AG04449 (cell line): ENCODE results near the gene COL2A1.

Source experiments
- CTCF ChIA-PET: fragments of 350-600 bp; formaldehyde crosslinking; extraction: SDS; loops from one replicate; lab custom pipeline; 2021; ENCODE audit warnings: antibody characterized with exemption; lab: Yijun Ruan, JAX
- POLR2A ChIA-PET: fragments of 400-600, 350-600 bp; formaldehyde crosslinking; extraction: SDS; loops from one replicate; lab custom pipeline; 2020; ENCODE audit warnings: antibody characterized with exemption, inconsistent platforms; lab: Yijun Ruan, JAX
- DNase-seq: peaks from one replicate; pipeline ENCODE4 v3.0.0-alpha.2; 2010; ENCODE audit warnings: low read depth, low spot score
- H3K4me3 ChIP-seq: 2 replicates; pipeline ENCODE4 v1.5.1; 2011; ENCODE audit warnings: low read depth, mild to moderate bottlenecking, control low read depth, low read length
- CTCF ChIP-seq: IDR thresholded peaks from one replicate; pipeline ENCODE4 v1.5.1; 2011; ENCODE audit warnings: mild to moderate bottlenecking, moderate library complexity, low read length, control low read depth, inconsistent platforms; ENCODE audit not compliant: insufficient read depth; ENCODE audit errors: missing control alignments

COL2A1 gene

GRCh38 chr12:47986832-47987231 is 17.4 kb downstream of the COL2A1 start:
- no peak for DNase-seq
- no peak overlapping the region for H3K4me3 ChIP-seq
- ChIA-PET CTCF (no interaction called here), POLR2A (no interaction called here)
- no peak for TF ChIP-seq CTCF

GRCh38 chr12:47986291-47986660 is 18.0 kb downstream of the COL2A1 start:
- CTCF ChIA-PET, result interaction anchor here (1.0 to 1.5 kb wide), 2 partner anchors 13 to 23 kb away, joined by 3 to 4 read pairs; partner anchors contain the start of gene TMEM106C
- DNase-seq, result no peak
- no peak overlapping the region for H3K4me3 ChIP-seq
- no peak for TF ChIP-seq CTCF
- POLR2A ChIA-PET, result no interaction called here

- DNase-seq, result no peak
- ChIA-PET CTCF (interaction anchor here (1.0 to 1.5 kb wide), 2 partner anchors 13 to 22 kb away, joined by 3 to 4 read pairs; partner anchors contain the start of gene TMEM106C), POLR2A (no interaction called here)
- TF ChIP-seq CTCF, result no peak
- H3K4me3 ChIP-seq, result no peak overlapping the region
Observed at GRCh38 chr12:47985596-47986290, 18.5 kb downstream of the COL2A1 start.

- ChIA-PET POLR2A (no interaction called here), CTCF (no interaction called here)
Observed at GRCh38 chr12:47984331-47984801, 19.9 kb downstream of the COL2A1 start.

GRCh38 chr12:47983541-47984115 is 20.6 kb downstream of the COL2A1 start:
- no peak overlapping the region for H3K4me3 ChIP-seq
- DNase-seq, result no peak
- no peak for TF ChIP-seq CTCF
- POLR2A ChIA-PET, result no interaction called here
- CTCF ChIA-PET, result no interaction called here

More at GRCh38 chr12:47984331-47984801, 19.9 kb downstream of the COL2A1 start:
- no peak for TF ChIP-seq CTCF
- DNase-seq, result no peak
- no peak overlapping the region for H3K4me3 ChIP-seq

GRCh38 chr12:47982770-47983169 is 21.5 kb downstream of the COL2A1 start:
- no peak for DNase-seq
- no peak overlapping the region for H3K4me3 ChIP-seq
- no peak for TF ChIP-seq CTCF
- ChIA-PET CTCF (interaction anchor here (1.0 kb wide), 1 partner anchor 19 kb away, joined by 3 read pairs; no protein-coding TSS in a partner anchor), POLR2A (no interaction called here)
